Measurements from ENCODE around the gene TACC2.

DNA sequence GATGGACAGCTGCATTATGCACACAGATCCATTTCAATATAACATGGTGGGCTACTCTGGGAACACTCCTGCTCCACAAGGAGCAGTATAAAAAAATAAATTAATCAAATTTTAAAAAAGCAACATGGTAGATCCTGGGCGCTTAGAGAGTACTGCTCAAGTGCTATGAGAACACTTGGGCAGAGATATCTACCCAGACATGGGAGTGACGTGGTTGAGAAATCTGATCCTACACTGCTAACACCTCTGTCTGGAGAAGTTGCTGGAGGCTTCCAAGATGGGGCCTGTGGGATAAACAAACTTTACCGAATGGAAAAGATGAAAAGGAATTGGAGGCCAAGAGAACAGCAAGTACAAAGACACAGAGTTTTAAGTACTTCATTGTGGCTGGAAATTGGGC, 23.0 kb upstream of the TACC2 start:
- TF ChIP-seq, protein P1, sequence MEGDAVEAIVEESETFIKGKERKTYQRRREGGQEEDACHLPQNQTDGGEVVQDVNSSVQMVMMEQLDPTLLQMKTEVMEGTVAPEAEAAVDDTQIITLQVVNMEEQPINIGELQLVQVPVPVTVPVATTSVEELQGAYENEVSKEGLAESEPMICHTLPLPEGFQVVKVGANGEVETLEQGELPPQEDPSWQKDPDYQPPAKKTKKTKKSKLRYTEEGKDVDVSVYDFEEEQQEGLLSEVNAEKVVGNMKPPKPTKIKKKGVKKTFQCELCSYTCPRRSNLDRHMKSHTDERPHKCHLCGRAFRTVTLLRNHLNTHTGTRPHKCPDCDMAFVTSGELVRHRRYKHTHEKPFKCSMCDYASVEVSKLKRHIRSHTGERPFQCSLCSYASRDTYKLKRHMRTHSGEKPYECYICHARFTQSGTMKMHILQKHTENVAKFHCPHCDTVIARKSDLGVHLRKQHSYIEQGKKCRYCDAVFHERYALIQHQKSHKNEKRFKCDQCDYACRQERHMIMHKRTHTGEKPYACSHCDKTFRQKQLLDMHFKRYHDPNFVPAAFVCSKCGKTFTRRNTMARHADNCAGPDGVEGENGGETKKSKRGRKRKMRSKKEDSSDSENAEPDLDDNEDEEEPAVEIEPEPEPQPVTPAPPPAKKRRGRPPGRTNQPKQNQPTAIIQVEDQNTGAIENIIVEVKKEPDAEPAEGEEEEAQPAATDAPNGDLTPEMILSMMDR (IDR thresholded peaks at IDR 0.05): no peak
- no peak for TF ChIP-seq POLR2AphosphoS5 (IDR thresholded peaks at IDR 0.05)
